HFFc6 (cell line): Measurements from ENCODE around the gene PTCD2. TPM values are rescaled to one million over a fixed set of nuclear protein-coding genes. Genes with fewer than 3 reads are reported as not detected.

ENCODE experiments used
- DNase-seq: peaks from one replicate; pipeline ENCODE4 v3.0.0-alpha.2; 2018
- H3K27ac Mint-ChIP-seq: 2 replicates; pipeline ENCODE4 v1.8.0; 2020; ENCODE audit warnings: mild to moderate bottlenecking, mixed read lengths
- H3K27me3 Mint-ChIP-seq: 2 replicates; pipeline ENCODE4 v1.8.0; 2021; ENCODE audit warnings: mild to moderate bottlenecking, moderate library complexity, mixed read lengths; ENCODE audit not compliant: insufficient read depth
- H3K36me3 Mint-ChIP-seq: 2 replicates; pipeline ENCODE4 v1.8.0; 2021; ENCODE audit warnings: low read depth, mixed read lengths
- H3K4me1 Mint-ChIP-seq: 2 replicates; pipeline ENCODE4 v1.8.0; 2020; ENCODE audit warnings: low read depth, mixed read lengths
- H3K4me3 Mint-ChIP-seq: 2 replicates; pipeline ENCODE4 v1.8.0; 2020; ENCODE audit warnings: mild to moderate bottlenecking, moderate library complexity, mixed read lengths
- H3K9me3 Mint-ChIP-seq: 2 replicates; pipeline ENCODE4 v1.8.0; 2020; ENCODE audit warnings: mild to moderate bottlenecking, mixed read lengths
- total RNA-seq, 6 experiments: library from RNA; stranded (reverse); fragmentation: NEBNext Ultra II Directional; extraction: Animal tissue kit (Norgen Biotek cat#: 25700); gene quantifications; 2 replicates in 1 of 6; 3 replicates in 5 of 6; pipeline ENCODE4 v1.2.3, GENCODE V29; 2021
- TF ChIP-seq, protein P1 (sequence below): fragments of 200-600 bp; sonication (generic); IDR thresholded peaks from 2 replicates; pipeline ENCODE4 v1.5.0; 2021; ENCODE audit warnings: antibody characterized with exemption, mild to moderate bottlenecking

PTCD2 gene
- total RNA-seq, 6 experiments from 2014 or later: 10.8 to 14.4 (median 12.9) TPM

DNA sequence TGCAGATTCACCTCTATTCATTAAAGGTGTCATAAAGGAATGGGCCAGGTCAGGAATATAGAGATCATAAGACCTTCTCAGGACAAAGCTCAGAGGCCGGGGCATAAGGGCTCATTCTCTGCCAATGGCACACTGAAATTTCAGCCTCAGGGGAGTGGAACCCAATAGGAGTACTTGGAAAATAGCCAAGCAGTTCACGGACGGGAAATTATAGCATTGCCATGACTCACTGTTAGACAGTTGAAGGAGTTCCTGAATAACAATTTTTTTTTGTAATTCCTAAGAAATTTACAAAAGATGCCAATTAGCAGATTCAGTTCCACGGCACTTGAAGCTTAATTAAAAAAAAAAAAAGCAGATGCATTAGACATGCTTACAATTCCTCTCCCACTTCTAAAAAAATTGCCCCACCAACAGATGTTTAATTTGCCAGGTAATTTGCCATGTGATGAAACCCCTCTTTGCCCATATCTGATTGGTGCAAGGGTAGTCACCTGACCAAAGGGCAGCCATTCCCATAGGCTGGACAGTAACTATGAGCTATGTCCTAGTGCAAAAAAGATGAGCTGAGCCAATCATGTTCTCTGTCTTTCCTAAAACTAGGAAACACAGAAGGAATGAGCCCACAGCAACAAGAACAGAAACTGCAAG, 58.6 kb downstream of the PTCD2 start:
- Mint-ChIP-seq H3K27me3 (no peaks in the 10 kb centered on the region), H3K4me1 (peaks cover 63% of the 10 kb centered on the region), H3K9me3 (peaks cover 13% of the 10 kb centered on the region; the same call in 1 of the 2 replicates), H3K4me3 (peak overlapping the region; percentile 58), H3K27ac (peak overlapping the region; percentile 85), H3K36me3 (peaks cover 12% of the 10 kb centered on the region; the same call in 1 of the 2 replicates)
- DNase-seq: peak; percentile 81
- TF ChIP-seq, protein P1, sequence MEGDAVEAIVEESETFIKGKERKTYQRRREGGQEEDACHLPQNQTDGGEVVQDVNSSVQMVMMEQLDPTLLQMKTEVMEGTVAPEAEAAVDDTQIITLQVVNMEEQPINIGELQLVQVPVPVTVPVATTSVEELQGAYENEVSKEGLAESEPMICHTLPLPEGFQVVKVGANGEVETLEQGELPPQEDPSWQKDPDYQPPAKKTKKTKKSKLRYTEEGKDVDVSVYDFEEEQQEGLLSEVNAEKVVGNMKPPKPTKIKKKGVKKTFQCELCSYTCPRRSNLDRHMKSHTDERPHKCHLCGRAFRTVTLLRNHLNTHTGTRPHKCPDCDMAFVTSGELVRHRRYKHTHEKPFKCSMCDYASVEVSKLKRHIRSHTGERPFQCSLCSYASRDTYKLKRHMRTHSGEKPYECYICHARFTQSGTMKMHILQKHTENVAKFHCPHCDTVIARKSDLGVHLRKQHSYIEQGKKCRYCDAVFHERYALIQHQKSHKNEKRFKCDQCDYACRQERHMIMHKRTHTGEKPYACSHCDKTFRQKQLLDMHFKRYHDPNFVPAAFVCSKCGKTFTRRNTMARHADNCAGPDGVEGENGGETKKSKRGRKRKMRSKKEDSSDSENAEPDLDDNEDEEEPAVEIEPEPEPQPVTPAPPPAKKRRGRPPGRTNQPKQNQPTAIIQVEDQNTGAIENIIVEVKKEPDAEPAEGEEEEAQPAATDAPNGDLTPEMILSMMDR: no peak

DNA sequence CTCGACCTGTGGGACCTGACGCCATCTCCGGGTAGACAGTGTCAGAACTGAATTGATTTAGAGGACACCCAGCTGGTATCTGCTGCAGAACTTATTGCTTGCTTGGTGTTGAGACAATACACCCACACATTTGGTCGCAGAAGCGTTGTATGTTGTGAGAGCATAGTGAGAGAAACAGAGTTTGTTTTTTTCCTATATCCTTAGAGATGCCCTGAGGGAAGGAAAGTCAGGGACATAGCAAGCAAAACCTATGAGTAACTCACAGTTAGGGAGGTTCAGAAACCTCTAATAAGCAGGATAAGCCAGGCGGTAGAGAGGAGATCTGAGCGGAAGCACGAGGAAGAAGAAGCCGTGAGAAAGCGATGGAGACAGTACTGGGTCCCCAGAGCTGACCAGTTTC, 59.8 kb downstream of the PTCD2 start:
- H3K4me3 Mint-ChIP-seq: peak overlapping the region; percentile 36
- DNase-seq: peak; percentile 80
- H3K36me3 Mint-ChIP-seq: peaks cover 9% of the 10 kb centered on the region; the same call in 1 of the 2 replicates
- H3K27ac Mint-ChIP-seq: peak overlapping the region; percentile 85
- peaks cover 72% of the 10 kb centered on the region for H3K4me1 Mint-ChIP-seq
- TF ChIP-seq, protein P1: no peak
- no peaks in the 10 kb centered on the region for H3K27me3 Mint-ChIP-seq
- H3K9me3 Mint-ChIP-seq: peaks cover 8% of the 10 kb centered on the region; the same call in 1 of the 2 replicates

DNA sequence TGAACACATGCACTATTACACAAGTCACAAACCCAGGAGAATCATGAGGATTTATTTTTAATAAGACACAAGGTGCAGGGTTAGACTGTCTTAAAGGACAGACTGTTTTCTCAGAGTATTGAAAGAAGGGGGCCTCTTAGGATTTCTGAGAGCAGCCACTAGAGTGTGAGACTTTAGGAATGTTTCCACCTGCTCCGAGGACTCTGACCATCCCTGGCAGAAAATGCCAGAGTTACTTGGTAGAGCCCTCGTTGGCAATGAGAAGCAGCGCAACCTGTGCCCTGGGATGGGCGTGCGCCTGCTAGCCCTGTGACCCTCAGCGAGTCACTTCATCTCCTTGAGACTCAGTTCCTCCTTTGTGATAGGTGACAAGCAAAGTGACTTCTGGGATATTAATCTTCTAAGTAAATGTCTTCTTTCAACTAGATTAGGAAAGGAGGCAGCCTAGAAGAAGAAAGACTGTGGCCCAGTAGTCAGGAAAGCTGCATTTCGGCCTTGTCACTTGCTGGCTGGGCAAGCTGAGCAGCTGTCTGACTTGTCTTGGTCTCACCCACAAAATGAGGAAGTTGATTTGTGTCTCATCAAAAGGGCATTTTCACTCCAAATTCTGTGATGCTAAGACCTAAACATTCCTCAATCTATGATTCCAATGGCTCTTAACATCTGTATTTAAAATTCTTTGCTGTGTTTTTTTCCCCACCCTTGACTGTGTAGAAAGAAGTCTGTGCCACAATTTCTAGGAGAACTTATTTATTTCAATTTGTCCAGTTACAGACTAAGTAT, 60.5 kb downstream of the PTCD2 start:
- Mint-ChIP-seq H3K36me3 (peaks cover 5% of the 10 kb centered on the region; the same call in 1 of the 2 replicates), H3K4me1 (peaks cover 72% of the 10 kb centered on the region), H3K4me3 (no peak overlapping the region), H3K9me3 (peaks cover under 1% of the 10 kb centered on the region; the same call in 1 of the 2 replicates), H3K27ac (peak overlapping the region; percentile 85), H3K27me3 (no peaks in the 10 kb centered on the region)
- TF ChIP-seq, protein P1: no peak
- DNase-seq: no peak

DNA sequence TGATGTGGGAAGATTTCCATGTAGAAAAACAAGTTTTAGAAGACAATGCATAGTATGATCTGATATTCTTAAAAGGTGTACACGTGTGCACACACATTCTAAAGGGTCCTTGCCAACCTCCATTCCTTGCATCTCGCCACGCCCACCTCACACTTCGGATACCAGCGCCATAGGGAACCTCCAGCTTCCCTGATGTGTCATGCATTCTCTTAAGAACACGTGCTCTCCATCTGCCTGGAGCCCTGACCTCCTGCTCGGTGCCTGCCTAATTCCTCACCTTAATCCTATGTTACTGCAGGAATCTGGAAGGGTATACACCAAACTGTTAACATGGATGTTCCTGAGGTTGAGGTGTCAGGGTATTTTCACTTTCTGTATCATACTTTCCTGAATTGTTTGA, 63.1 kb downstream of the PTCD2 start:
- no peaks in the 10 kb centered on the region for H3K36me3 Mint-ChIP-seq
- TF ChIP-seq, protein P1: no peak
- H3K27ac Mint-ChIP-seq: peak overlapping the region; percentile 37
- no peaks in the 10 kb centered on the region for H3K27me3 Mint-ChIP-seq
- H3K9me3 Mint-ChIP-seq: no peaks in the 10 kb centered on the region
- peaks cover 83% of the 10 kb centered on the region for H3K4me1 Mint-ChIP-seq
- 0 out of 2 replicates have a peak overlapping the region, but pooled peaks have one; percentile 13 for H3K4me3 Mint-ChIP-seq
- peak; percentile 41 for DNase-seq

DNA sequence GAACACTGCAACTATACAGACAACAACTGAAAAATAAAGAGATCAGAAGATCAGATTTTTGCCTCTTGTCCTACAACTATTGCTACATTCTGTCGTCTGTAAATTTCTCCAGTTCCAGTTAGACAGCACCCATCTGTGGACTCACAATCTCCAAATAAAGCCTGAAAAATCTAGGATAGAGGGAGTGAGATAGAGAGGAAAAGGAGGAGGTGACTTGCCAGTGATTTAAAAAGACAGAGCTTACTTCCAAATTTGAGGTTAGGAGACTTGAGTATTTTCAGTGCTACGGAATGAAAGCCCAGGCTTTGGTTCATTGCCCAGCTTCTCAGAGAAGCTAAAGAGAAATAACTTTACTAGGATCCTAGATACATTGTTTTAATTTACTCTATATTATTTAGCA, 63.6 kb downstream of the PTCD2 start:
- H3K36me3 Mint-ChIP-seq: no peaks in the 10 kb centered on the region
- peaks cover 83% of the 10 kb centered on the region for H3K4me1 Mint-ChIP-seq
- H3K27ac Mint-ChIP-seq: peak overlapping the region; percentile 37

More for the DNA sequence above, 63.6 kb downstream of the PTCD2 start:
- Mint-ChIP-seq H3K9me3 (no peaks in the 10 kb centered on the region), H3K27me3 (no peaks in the 10 kb centered on the region), H3K4me3 (0 out of 2 replicates have a peak overlapping the region, but pooled peaks have one; percentile 13)
- TF ChIP-seq, protein P1: no peak
- no peak for DNase-seq
